GM06990 (cell line): ENCODE data around the gene MBD4.

ENCODE experiments used
- DNase-seq: peaks from one replicate; pipeline ENCODE4 v3.0.0-alpha.2; 2011; ENCODE audit not compliant: insufficient read length; ENCODE audit errors: extremely low read depth
- H3K27me3 ChIP-seq: replicated peaks from 2 replicates; pipeline ENCODE4 v1.6.0; 2011; ENCODE audit warnings: low read length; ENCODE audit not compliant: control insufficient read depth, insufficient read depth
- H3K36me3 ChIP-seq: 2 replicates; pipeline ENCODE4 v1.5.1; 2011; ENCODE audit warnings: low read length; ENCODE audit not compliant: control insufficient read depth, insufficient read depth
- H3K4me3 ChIP-seq: replicated peaks from 2 replicates; pipeline ENCODE4 v1.5.1; 2011; ENCODE audit warnings: low read depth, mild to moderate bottlenecking, control low read depth, low read length
- TF ChIP-seq, protein P1 (sequence below): IDR thresholded peaks from 2 replicates; pipeline ENCODE4 v1.5.1; 2011; ENCODE audit warnings: low read length, control low read depth, mild to moderate bottlenecking, inconsistent platforms; ENCODE audit not compliant: insufficient read depth, poor library complexity, severe bottlenecking

MBD4 gene

DNA sequence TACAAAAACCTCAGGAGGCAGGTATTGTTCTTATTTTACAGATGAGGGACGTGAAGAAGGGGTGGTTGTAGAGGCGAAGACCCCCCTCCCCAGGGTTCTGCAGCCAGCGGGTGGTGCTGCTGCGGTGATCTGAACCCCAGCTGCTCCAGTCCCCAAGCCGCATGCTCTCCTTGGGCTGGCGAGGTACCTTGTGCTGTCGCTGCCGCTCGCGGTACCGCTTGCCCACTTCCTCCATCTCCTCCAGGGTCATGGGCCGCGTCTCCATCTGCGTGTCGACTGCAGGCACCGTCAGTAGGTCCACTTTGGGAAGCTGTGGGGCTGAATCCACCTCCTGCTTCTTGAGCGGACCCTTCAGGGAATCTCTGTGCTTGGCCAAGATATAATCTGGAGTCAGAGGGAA is 28.8 kb downstream of the MBD4 start:
- Histone ChIP-seq H3K4me3 (no peak overlapping the region), H3K27me3 (no peaks in the 10 kb centered on the region), H3K36me3 (no peaks in the 10 kb centered on the region)
- DNase-seq, result no peak
- TF ChIP-seq, protein P1, sequence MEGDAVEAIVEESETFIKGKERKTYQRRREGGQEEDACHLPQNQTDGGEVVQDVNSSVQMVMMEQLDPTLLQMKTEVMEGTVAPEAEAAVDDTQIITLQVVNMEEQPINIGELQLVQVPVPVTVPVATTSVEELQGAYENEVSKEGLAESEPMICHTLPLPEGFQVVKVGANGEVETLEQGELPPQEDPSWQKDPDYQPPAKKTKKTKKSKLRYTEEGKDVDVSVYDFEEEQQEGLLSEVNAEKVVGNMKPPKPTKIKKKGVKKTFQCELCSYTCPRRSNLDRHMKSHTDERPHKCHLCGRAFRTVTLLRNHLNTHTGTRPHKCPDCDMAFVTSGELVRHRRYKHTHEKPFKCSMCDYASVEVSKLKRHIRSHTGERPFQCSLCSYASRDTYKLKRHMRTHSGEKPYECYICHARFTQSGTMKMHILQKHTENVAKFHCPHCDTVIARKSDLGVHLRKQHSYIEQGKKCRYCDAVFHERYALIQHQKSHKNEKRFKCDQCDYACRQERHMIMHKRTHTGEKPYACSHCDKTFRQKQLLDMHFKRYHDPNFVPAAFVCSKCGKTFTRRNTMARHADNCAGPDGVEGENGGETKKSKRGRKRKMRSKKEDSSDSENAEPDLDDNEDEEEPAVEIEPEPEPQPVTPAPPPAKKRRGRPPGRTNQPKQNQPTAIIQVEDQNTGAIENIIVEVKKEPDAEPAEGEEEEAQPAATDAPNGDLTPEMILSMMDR, result no peak

DNA sequence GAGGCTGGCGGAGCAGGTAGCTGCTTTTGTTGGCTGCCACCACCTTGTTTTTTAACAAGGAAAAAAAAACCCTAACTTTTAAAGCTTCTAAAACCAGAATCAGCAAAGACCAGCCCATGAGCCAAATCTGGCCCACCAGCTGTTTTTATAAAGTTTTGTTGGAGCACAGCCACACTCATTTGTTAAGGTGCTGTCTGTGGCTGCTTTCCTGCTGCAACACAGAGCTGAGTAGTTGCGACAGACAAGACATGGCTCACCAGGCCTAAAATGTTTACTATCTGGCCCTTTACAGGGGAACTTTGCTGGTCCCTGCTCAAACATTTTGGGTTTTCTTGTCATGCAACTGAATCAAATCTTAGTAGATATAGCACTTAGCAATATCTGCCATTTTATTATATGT is 30.2 kb downstream of the MBD4 start:
- Histone ChIP-seq H3K27me3 (no peaks in the 10 kb centered on the region), H3K4me3 (no peak overlapping the region), H3K36me3 (no peaks in the 10 kb centered on the region)
- TF ChIP-seq, protein P1, result no peak
- no peak for DNase-seq

DNA sequence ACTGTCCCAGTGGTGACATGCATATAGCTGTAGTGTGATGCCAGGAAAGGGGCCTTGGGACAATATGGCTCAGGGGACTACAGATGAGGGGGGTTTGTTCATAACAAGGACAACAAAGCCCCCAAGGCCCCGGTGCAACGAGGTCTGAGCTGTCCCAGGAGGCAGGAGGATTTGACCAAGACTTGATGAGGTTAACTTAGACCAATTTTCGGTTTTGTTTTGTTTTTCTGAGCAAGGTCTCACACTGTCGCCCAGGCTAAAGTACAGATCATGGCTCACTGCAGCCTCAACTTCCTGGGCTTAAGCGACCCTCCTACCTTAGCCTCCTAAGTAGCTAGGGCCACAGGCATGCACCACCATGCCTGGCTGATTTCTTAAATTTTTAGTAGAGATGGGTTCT is 35.1 kb downstream of the MBD4 start:
- no peak overlapping the region for H3K4me3 ChIP-seq
- H3K36me3 ChIP-seq, result no peaks in the 10 kb centered on the region
- no peaks in the 10 kb centered on the region for H3K27me3 ChIP-seq
- TF ChIP-seq, protein P1, result no peak
- no peak for DNase-seq

DNA sequence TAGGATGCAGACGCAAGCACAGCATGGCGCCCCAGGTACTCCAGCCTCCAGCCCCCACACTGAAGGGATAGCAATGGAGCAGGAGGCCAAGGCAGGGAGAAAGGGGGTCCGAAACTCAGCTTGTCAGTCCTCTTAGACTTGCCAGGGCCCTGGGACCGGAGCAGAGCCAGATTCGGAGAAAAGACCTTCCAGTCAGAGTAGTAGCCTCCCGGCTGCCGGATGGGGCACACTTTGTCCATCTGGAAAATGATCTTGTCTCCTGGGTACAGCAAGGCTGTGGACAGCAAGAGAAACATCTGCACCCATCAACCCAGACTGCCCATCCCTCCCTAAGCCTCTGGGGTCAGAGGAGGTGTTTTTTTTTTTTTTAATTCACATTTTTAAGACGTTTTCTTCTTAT is 35.6 kb downstream of the MBD4 start:
- Histone ChIP-seq H3K4me3 (no peak overlapping the region), H3K27me3 (no peaks in the 10 kb centered on the region), H3K36me3 (no peaks in the 10 kb centered on the region)
- TF ChIP-seq, protein P1, result no peak
- no peak for DNase-seq

DNA sequence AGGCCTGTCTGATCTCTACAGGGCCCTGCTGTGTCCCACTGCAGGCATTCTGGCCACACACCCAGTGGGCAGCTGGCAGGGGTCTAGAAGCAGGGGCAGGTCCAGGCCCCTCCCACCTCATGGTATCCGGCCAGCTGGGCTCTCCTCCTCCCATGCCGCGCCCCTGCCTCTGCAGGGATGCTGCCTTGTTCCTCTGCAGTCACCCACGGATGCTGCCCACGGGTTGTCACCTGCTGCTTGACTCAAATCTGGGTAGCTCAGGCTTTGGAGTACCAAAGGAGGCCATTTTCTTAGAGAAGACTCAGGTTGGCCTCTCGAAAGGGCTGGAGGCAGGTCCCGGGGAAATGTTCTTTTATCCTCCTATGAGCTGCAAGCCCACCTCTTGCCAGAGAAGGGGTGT is 36.3 kb downstream of the MBD4 start:
- TF ChIP-seq, protein P1, result no peak
- no peak for DNase-seq
- no peaks in the 10 kb centered on the region for H3K27me3 ChIP-seq
- H3K4me3 ChIP-seq, result no peak overlapping the region
- no peaks in the 10 kb centered on the region for H3K36me3 ChIP-seq

DNA sequence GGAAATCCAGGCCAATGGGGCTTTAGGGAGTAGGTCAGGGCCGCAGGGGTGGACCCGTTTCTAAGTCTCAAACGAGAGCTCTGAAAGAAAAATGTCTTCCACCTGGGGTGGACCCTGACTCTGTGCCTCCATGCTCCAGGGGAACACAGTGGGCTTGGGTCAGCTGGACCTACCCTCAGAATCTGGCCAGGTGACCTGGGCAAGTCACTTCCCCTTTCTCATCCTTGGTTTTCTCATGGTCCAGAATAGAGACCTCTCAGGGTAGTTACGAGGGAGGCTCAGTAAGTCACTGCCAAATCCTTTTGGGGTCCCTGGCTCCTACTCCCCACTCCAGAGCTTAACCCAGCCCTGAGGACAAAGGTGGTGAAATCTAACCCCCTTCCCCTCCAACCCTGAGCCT is 37.1 kb downstream of the MBD4 start:
- Histone ChIP-seq H3K27me3 (no peaks in the 10 kb centered on the region), H3K36me3 (no peaks in the 10 kb centered on the region; the same call in 1 of the 2 replicates), H3K4me3 (no peak overlapping the region)
- TF ChIP-seq, protein P1, result no peak
- DNase-seq, result no peak
